Gastrocnemius medialis (tissue), 4 donors: ENCODE results near the gene DZIP1.
"Not testable (repeated sequence)": the region's sequence is repeated elsewhere in the genome, so short reads cannot be mapped to it uniquely, and the experiment has no call there.

ENCODE experiments used
- CTCF ChIP-seq, 5 experiments: fragments of 450-650 bp in 3 of 5; fragments of 200-600 bp in 2 of 5; sonication (generic) in 2 of 5; IDR thresholded peaks in 4 of 5; conservative IDR thresholded peaks in 1 of 5; 1 replicate in 4 of 5; 2 replicates in 1 of 5; pipeline ENCODE4 v1.5.1; 2016 to 2019; ENCODE audit warnings: antibody characterized with exemption in 5 of 5, mild to moderate bottlenecking in 3 of 5, moderate library complexity in 3 of 5
- POLR2A ChIP-seq, 2 donors: fragments of 450-650 bp; IDR thresholded peaks; one replicate each; pipeline ENCODE4 v1.6.1; 2017; ENCODE audit warnings: antibody characterized with exemption in 2 of 2, mild to moderate bottlenecking in 2 of 2, moderate library complexity in 2 of 2

GRCh38 chr13:95565758-95566157, 78.7 kb downstream of the DZIP1 start:
- TF ChIP-seq CTCF (IDR thresholded peaks at IDR 0.05 in 4 of 5, conservative IDR thresholded peaks at IDR 0.05 in 1 of 5); POLR2A (IDR thresholded peaks at IDR 0.05): not testable (repeated sequence)
